ENCODE data around the gene MRPL1. TPM values are rescaled to one million over a fixed set of nuclear protein-coding genes. Genes with fewer than 3 reads are reported as not detected.

MRPL1 gene
- total and polyA plus RNA-seq, 9 of the 15 experiments (the other 6 are each of a cell fraction or from before 2014, with no cell fraction given), result 38.4 to 75.7 (median 63.7) TPM

DNA sequence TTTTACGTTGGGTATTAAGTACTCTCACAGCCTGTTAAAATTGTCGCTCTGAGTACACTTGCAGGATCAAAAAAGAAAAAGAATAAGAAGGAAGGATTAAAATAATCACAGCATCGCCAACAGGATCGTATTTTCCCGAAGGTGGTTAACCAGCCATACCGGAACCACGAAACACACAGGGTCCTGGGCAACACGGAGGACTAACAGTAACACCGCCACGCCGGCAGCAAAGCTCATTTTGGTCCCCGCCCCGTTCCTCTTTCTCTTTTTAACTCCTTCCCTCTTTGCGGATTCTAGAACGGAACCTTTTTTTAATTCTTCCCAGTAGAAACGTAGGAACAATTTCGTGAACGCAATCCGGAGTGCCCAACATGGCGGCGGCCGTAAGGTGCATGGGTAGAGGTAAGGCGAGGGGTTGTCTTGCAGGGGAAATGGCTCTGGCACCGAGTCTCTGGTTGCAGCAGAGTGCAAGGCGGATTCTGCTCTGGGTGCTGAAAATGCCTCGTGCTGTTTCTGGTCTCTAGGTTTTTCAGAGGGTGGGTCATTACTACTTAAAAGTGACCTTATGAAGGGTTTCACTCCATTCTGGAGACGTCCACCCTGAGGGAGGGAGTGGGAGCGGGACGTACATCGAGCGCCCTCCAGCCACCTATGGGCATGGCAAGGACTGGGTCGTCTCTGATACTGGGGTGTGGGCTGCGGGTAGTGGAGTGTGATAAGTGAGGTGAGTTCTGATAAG is at the start of gene MRPL1 (continued):
- TF ChIP-seq, protein P1, sequence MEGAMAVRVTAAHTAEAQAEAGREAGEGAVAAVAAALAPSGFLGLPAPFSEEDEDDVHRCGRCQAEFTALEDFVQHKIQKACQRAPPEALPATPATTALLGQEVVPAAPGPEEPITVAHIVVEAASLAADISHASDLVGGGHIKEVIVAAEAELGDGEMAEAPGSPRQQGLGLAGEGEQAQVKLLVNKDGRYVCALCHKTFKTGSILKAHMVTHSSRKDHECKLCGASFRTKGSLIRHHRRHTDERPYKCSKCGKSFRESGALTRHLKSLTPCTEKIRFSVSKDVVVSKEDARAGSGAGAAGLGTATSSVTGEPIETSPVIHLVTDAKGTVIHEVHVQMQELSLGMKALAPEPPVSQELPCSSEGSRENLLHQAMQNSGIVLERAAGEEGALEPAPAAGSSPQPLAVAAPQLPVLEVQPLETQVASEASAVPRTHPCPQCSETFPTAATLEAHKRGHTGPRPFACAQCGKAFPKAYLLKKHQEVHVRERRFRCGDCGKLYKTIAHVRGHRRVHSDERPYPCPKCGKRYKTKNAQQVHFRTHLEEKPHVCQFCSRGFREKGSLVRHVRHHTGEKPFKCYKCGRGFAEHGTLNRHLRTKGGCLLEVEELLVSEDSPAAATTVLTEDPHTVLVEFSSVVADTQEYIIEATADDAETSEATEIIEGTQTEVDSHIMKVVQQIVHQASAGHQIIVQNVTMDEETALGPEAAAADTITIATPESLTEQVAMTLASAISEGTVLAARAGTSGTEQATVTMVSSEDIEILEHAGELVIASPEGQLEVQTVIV (CRISPR knock-in tag; IDR thresholded peaks at IDR 0.05; ENCODE audit: borderline replicate concordance), result no peak
- TF ChIP-seq MCM5 (IDR thresholded peaks at IDR 0.05; ENCODE audit: low read depth), result no peak
- TF ChIP-seq, protein P2, sequence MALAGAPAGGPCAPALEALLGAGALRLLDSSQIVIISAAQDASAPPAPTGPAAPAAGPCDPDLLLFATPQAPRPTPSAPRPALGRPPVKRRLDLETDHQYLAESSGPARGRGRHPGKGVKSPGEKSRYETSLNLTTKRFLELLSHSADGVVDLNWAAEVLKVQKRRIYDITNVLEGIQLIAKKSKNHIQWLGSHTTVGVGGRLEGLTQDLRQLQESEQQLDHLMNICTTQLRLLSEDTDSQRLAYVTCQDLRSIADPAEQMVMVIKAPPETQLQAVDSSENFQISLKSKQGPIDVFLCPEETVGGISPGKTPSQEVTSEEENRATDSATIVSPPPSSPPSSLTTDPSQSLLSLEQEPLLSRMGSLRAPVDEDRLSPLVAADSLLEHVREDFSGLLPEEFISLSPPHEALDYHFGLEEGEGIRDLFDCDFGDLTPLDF (CRISPR knock-in tag; IDR thresholded peaks at IDR 0.05), result no peak
- TF ChIP-seq POLR2A (conservative IDR thresholded peaks at IDR 0.05), result peak; percentile 96
- no peak for TF ChIP-seq XRCC4 (IDR thresholded peaks at IDR 0.05; ENCODE audit: extremely low read depth, insufficient read depth, insufficient read length)
- TF ChIP-seq, protein P3, sequence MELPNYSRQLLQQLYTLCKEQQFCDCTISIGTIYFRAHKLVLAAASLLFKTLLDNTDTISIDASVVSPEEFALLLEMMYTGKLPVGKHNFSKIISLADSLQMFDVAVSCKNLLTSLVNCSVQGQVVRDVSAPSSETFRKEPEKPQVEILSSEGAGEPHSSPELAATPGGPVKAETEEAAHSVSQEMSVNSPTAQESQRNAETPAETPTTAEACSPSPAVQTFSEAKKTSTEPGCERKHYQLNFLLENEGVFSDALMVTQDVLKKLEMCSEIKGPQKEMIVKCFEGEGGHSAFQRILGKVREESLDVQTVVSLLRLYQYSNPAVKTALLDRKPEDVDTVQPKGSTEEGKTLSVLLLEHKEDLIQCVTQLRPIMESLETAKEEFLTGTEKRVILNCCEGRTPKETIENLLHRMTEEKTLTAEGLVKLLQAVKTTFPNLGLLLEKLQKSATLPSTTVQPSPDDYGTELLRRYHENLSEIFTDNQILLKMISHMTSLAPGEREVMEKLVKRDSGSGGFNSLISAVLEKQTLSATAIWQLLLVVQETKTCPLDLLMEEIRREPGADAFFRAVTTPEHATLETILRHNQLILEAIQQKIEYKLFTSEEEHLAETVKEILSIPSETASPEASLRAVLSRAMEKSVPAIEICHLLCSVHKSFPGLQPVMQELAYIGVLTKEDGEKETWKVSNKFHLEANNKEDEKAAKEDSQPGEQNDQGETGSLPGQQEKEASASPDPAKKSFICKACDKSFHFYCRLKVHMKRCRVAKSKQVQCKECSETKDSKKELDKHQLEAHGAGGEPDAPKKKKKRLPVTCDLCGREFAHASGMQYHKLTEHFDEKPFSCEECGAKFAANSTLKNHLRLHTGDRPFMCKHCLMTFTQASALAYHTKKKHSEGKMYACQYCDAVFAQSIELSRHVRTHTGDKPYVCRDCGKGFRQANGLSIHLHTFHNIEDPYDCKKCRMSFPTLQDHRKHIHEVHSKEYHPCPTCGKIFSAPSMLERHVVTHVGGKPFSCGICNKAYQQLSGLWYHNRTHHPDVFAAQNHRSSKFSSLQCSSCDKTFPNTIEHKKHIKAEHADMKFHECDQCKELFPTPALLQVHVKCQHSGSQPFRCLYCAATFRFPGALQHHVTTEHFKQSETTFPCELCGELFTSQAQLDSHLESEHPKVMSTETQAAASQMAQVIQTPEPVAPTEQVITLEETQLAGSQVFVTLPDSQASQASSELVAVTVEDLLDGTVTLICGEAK (IDR thresholded peaks at IDR 0.05), result peak; percentile 98
- TF ChIP-seq, protein P3 (CRISPR knock-in tag; IDR thresholded peaks at IDR 0.05), result no peak
- no peak for TF ChIP-seq ASH1L (IDR thresholded peaks at IDR 0.05; ENCODE audit: borderline replicate concordance, low read depth, partially characterized antibody)
- TF ChIP-seq, protein P4, sequence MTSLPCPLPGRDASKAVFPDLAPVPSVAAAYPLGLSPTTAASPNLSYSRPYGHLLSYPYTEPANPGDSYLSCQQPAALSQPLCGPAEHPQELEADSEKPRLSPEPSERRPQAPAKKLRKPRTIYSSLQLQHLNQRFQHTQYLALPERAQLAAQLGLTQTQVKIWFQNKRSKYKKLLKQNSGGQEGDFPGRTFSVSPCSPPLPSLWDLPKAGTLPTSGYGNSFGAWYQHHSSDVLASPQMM (CRISPR knock-in tag; IDR thresholded peaks at IDR 0.05), result no peak
- TF ChIP-seq, protein P5, sequence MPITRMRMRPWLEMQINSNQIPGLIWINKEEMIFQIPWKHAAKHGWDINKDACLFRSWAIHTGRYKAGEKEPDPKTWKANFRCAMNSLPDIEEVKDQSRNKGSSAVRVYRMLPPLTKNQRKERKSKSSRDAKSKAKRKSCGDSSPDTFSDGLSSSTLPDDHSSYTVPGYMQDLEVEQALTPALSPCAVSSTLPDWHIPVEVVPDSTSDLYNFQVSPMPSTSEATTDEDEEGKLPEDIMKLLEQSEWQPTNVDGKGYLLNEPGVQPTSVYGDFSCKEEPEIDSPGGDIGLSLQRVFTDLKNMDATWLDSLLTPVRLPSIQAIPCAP (CRISPR knock-in tag; IDR thresholded peaks at IDR 0.05; ENCODE audit: borderline replicate concordance), result no peak

Data from K562 (cell line).